Measurements from ENCODE around the gene MED1.

GRCh38 chr17:39429600-39429999, 21.5 kb downstream of the MED1 start:
- TF ChIP-seq TEAD4 (IDR thresholded peaks at IDR 0.05): no peak
- no peak for TF ChIP-seq MAX (IDR thresholded peaks at IDR 0.05)
- TF ChIP-seq TAF1 (IDR thresholded peaks at IDR 0.05; ENCODE audit: low read depth): no peak
- TF ChIP-seq REST (IDR thresholded peaks at IDR 0.05; ENCODE audit: low read depth): no peak
- TF ChIP-seq NFIC (IDR thresholded peaks at IDR 0.05): no peak
- no peak for TF ChIP-seq USF1 (IDR thresholded peaks at IDR 0.05)
- TF ChIP-seq EGR1 (IDR thresholded peaks at IDR 0.05): no peak
- TF ChIP-seq TCF12 (IDR thresholded peaks at IDR 0.05; ENCODE audit: low read depth): no peak
- TF ChIP-seq EP300 (IDR thresholded peaks at IDR 0.05; ENCODE audit: borderline replicate concordance): no peak

Data from Ishikawa (cell line).